Gastrocnemius medialis (tissue), 4 donors: ENCODE measurements around the gene FAM83D.

Experiments used
- POLR2A ChIP-seq, 2 donors: fragments of 450-650 bp; IDR thresholded peaks; one replicate each; pipeline ENCODE4 v1.6.1; 2017; ENCODE audit warnings: antibody characterized with exemption in 2 of 2, mild to moderate bottlenecking in 2 of 2, moderate library complexity in 2 of 2
- TF ChIP-seq, protein P1 (sequence below), 5 experiments: fragments of 450-650 bp in 3 of 5; fragments of 200-600 bp in 2 of 5; sonication (generic) in 2 of 5; IDR thresholded peaks in 4 of 5; conservative IDR thresholded peaks in 1 of 5; 1 replicate in 4 of 5; 2 replicates in 1 of 5; pipeline ENCODE4 v1.5.1; 2016 to 2019; ENCODE audit warnings: antibody characterized with exemption in 5 of 5, mild to moderate bottlenecking in 3 of 5, moderate library complexity in 3 of 5

DNA sequence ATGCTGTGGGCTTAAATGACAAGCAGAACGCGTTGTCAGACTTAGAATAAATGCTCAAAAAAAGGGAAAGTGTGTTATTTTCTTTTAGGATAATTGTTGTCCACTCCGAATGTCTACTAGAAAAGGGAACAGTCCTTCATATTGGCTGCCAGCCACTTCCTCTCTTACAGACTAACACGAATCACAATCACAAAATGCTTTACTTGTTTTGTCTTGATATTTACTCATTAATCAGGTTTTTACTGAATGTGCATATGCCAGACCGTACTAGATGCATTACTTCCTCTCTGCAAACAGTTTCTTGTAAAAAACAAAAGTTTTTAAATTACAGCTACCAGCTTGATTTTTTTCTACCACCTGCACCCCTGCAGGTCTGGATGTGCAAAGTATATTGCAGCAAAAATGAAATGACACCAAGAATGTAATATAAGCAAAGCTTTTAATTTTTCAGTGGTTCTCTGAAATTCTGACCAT, 36.7 kb downstream of the FAM83D start:
- TF ChIP-seq POLR2A (IDR thresholded peaks at IDR 0.05) = no peak
- TF ChIP-seq, protein P1, sequence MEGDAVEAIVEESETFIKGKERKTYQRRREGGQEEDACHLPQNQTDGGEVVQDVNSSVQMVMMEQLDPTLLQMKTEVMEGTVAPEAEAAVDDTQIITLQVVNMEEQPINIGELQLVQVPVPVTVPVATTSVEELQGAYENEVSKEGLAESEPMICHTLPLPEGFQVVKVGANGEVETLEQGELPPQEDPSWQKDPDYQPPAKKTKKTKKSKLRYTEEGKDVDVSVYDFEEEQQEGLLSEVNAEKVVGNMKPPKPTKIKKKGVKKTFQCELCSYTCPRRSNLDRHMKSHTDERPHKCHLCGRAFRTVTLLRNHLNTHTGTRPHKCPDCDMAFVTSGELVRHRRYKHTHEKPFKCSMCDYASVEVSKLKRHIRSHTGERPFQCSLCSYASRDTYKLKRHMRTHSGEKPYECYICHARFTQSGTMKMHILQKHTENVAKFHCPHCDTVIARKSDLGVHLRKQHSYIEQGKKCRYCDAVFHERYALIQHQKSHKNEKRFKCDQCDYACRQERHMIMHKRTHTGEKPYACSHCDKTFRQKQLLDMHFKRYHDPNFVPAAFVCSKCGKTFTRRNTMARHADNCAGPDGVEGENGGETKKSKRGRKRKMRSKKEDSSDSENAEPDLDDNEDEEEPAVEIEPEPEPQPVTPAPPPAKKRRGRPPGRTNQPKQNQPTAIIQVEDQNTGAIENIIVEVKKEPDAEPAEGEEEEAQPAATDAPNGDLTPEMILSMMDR (IDR thresholded peaks at IDR 0.05 in 4 of 5, conservative IDR thresholded peaks at IDR 0.05 in 1 of 5) = no peak
